HepG2 (cell line): Measurements from ENCODE around the gene GDAP1L1. TPM values are rescaled to one million over a fixed set of nuclear protein-coding genes. Genes with fewer than 3 reads are reported as not detected.

ENCODE experiments used
- BCL6 ChIP-seq: IDR thresholded peaks from 2 replicates; pipeline ENCODE4 v1.6.1; 2016; ENCODE audit warnings: missing genetic modification reagents, missing compliant biosample characterization
- CHD4 ChIP-seq: fragments of 200-600 bp; sonication (generic); IDR thresholded peaks from 2 replicates; pipeline ENCODE4 v1.7.0; 2017; ENCODE audit warnings: mild to moderate bottlenecking, low read length, borderline replicate concordance
- CREM ChIP-seq, 2 experiments: sonication (generic) in 1 of 2; formaldehyde crosslinking in 1 of 2; IDR thresholded peaks; 2 replicates each; pipeline versions ENCODE4 v1.4.0 to v1.6.1; 2016 to 2020; ENCODE audit warnings: antibody characterized with exemption in 1 of 2, mild to moderate bottlenecking in 1 of 2, missing genetic modification reagents in 1 of 2
- HDAC1 ChIP-seq: sonication (generic); formaldehyde crosslinking; IDR thresholded peaks from 2 replicates; pipeline ENCODE4 v1.5.1; 2020; ENCODE audit warnings: mild to moderate bottlenecking, missing genetic modification reagents
- HES4 ChIP-seq: sonication (generic); formaldehyde crosslinking; IDR thresholded peaks from 2 replicates; pipeline ENCODE4 v1.9.0; 2021; ENCODE audit warnings: mild to moderate bottlenecking, missing genetic modification reagents, borderline replicate concordance
- MAZ ChIP-seq, 2 experiments: sonication (generic) in 1 of 2; formaldehyde crosslinking in 1 of 2; IDR thresholded peaks; 2 replicates each; pipeline versions ENCODE4 v1.5.0 to v1.6.1; 2012 to 2020; ENCODE audit warnings: low read depth in 2 of 2, mild to moderate bottlenecking in 2 of 2, borderline replicate concordance in 1 of 2, improper control_type of control experiment in 1 of 2, low read length in 1 of 2, missing genetic modification reagents in 1 of 2, moderate library complexity in 1 of 2
- NFIC ChIP-seq: IDR thresholded peaks from 2 replicates; pipeline ENCODE4 v1.6.1; 2012; ENCODE audit warnings: mild to moderate bottlenecking, low read length, inconsistent platforms
- SIX1 ChIP-seq: sonication (generic); formaldehyde crosslinking; IDR thresholded peaks from 2 replicates; pipeline ENCODE4 v1.4.0; 2020; ENCODE audit warnings: missing genetic modification reagents, borderline replicate concordance
- SMARCE1 ChIP-seq: fragments of 450-650 bp; IDR thresholded peaks from 2 replicates; pipeline ENCODE4 v1.6.1; 2017; ENCODE audit warnings: borderline replicate concordance
- SP2 ChIP-seq: sonication (generic); formaldehyde crosslinking; IDR thresholded peaks from 2 replicates; pipeline ENCODE4 v1.5.1; 2020; ENCODE audit warnings: mild to moderate bottlenecking, missing genetic modification reagents
- U2AF1 ChIP-seq: fragments of 200-400 bp; formaldehyde crosslinking; optimal IDR thresholded peaks from 2 replicates; pipeline ENCODE3; 2017; ENCODE audit warnings: mild to moderate bottlenecking, low read depth, low read length
- UBTF ChIP-seq: sonication (generic); formaldehyde crosslinking; IDR thresholded peaks from 2 replicates; pipeline ENCODE4 v1.4.0; 2020; ENCODE audit warnings: mild to moderate bottlenecking, missing genetic modification reagents
- ZBED4 ChIP-seq: sonication (generic); formaldehyde crosslinking; IDR thresholded peaks from 2 replicates; pipeline ENCODE4 v1.4.0; 2020; ENCODE audit warnings: missing genetic modification reagents, borderline replicate concordance
- ZBTB21 ChIP-seq: sonication (generic); formaldehyde crosslinking; IDR thresholded peaks from 2 replicates; pipeline ENCODE4 v1.4.0; 2020; ENCODE audit warnings: missing genetic modification reagents
- ZNF20 ChIP-seq: sonication (generic); formaldehyde crosslinking; IDR thresholded peaks from 2 replicates; pipeline ENCODE4 v1.4.0; 2020; ENCODE audit warnings: mild to moderate bottlenecking, moderate library complexity, missing genetic modification reagents
- ZNF513 ChIP-seq: sonication (generic); formaldehyde crosslinking; conservative IDR thresholded peaks from 2 replicates; pipeline ENCODE4 v1.5.0; 2020; ENCODE audit warnings: missing genetic modification reagents
- ZNF563 ChIP-seq: sonication (generic); formaldehyde crosslinking; IDR thresholded peaks from 2 replicates; pipeline ENCODE4 v1.8.0; 2022; ENCODE audit warnings: mild to moderate bottlenecking, moderate library complexity, missing genetic modification reagents
- ZNF740 ChIP-seq: sonication (generic); formaldehyde crosslinking; IDR thresholded peaks from 2 replicates; pipeline ENCODE4 v1.4.0; 2020; ENCODE audit warnings: missing genetic modification reagents
- ZNF891 ChIP-seq: sonication (generic); formaldehyde crosslinking; IDR thresholded peaks from 2 replicates; pipeline ENCODE4 v1.5.0; 2020; ENCODE audit warnings: mild to moderate bottlenecking, missing genetic modification reagents
- polyA plus RNA-seq, 8 experiments: library from polyadenylated mRNA; depleted of rRNA in 3 of 8; stranded (reverse) in 7 of 8; unstranded in 1 of 8; fragments of >200 nt; fragmentation: Illumina TruSeq in 4 of 8; extraction: Trizol in 4 of 8; gene quantifications; 2 replicates each; pipeline versions ENCODE4 v1.2.1 to v1.2.3, GENCODE V29; 2011 to 2016; ENCODE audit warnings: low read depth in 4 of 8, missing spikeins in 1 of 8, mixed read lengths in 1 of 8; ENCODE audit not compliant: insufficient read depth in 1 of 8
- total RNA-seq, 5 experiments: library from RNA; depleted of rRNA; stranded (reverse); fragments of >200 nt; fragmentation: Illumina TruSeq; extraction: Trizol; gene quantifications; 2 replicates each; pipeline ENCODE4 v1.2.3, GENCODE V29; 2016; ENCODE audit warnings: low read depth in 1 of 5

The GDAP1L1 gene
- total and polyA plus RNA-seq, 2 of the 13 experiments (the other 11 are each of a cell fraction or from before 2014, with no cell fraction given), result 0.04 TPM; not detected in 1

- TF ChIP-seq CHD4 (no peak), SMARCE1 (no peak), CREM (IDR thresholded peaks at IDR 0.05) (no peak), CREM (CRISPR knock-in tag; IDR thresholded peaks at IDR 0.05) (no peak), UBTF (CRISPR knock-in tag) (peak; percentile 42; the same call in 1 of the 2 replicates), SP2 (CRISPR knock-in tag) (no peak), HES4 (CRISPR knock-in tag) (peak; percentile 99), SIX1 (CRISPR knock-in tag) (peak; percentile 72; the same call in 1 of the 2 replicates), NFIC (no peak), U2AF1 (no peak), BCL6 (CRISPR knock-in tag) (peak; percentile 82), ZNF513 (CRISPR knock-in tag) (no peak), ZNF891 (CRISPR knock-in tag) (peak; percentile 99), ZNF20 (CRISPR knock-in tag) (peak; percentile 93), ZNF740 (CRISPR knock-in tag) (peak; percentile 88; the same call in 1 of the 2 replicates), MAZ (IDR thresholded peaks at IDR 0.05; ENCODE audit: borderline replicate concordance, low read depth, low read length) (0 out of 2 replicates have a peak, but pooled peaks have one; percentile 19), MAZ (CRISPR knock-in tag; IDR thresholded peaks at IDR 0.05; ENCODE audit: low read depth) (peak; percentile 88), ZBTB21 (CRISPR knock-in tag) (peak; percentile 73; the same call in 1 of the 2 replicates), HDAC1 (CRISPR knock-in tag) (peak; percentile 67; the same call in 1 of the 2 replicates), ZNF563 (CRISPR knock-in tag) (peak; percentile 98), ZBED4 (CRISPR knock-in tag) (peak; percentile 98)
Measured at GRCh38 chr20:44247586-44248409, 690 bp downstream of the GDAP1L1 start (continued).
